ENCODE results near the gene HRC.

Gene HRC, protein sequence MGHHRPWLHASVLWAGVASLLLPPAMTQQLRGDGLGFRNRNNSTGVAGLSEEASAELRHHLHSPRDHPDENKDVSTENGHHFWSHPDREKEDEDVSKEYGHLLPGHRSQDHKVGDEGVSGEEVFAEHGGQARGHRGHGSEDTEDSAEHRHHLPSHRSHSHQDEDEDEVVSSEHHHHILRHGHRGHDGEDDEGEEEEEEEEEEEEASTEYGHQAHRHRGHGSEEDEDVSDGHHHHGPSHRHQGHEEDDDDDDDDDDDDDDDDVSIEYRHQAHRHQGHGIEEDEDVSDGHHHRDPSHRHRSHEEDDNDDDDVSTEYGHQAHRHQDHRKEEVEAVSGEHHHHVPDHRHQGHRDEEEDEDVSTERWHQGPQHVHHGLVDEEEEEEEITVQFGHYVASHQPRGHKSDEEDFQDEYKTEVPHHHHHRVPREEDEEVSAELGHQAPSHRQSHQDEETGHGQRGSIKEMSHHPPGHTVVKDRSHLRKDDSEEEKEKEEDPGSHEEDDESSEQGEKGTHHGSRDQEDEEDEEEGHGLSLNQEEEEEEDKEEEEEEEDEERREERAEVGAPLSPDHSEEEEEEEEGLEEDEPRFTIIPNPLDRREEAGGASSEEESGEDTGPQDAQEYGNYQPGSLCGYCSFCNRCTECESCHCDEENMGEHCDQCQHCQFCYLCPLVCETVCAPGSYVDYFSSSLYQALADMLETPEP

DNA sequence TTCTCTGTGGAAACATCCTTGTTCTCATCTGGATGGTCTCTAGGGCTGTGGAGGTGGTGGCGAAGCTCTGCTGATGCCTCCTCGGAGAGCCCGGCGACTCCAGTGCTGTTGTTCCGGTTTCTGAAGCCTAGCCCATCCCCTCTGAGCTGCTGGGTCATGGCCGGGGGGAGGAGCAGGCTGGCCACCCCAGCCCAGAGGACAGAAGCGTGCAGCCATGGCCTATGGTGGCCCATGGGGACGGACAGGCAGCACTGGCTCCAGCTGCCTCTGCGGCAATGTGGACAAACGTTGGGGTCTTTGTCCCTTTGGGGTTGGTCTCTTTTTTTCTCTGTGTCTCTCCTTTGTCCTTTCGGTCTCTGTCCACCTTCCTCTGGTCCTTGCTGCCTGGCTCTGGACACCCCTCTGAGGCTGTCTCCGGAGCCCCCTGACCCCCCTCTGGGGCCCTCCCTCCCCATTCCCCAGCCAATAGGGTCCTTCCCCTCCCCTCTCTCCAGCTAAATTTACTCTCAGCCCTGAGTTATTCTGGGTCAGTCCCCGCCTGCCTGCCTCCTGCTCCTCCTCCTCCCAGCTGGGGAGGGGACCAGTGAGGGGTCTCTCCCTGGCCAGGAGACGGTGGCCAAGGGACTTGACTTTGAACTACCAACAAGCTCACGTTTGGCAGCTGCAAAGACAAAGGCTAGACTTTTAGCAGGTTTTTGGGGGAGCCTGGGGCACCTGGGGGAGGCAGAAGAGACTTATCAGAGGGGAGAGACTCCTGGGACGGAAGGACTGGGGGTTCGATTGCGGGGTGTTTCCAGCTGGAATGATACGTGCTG lies at the start of gene HRC:
TSS of gene HRC (minus strand) at position 392 of the 815 bp plus-strand sequence. CDS start at position 233, 159 bp downstream.
- Histone ChIP-seq H2AFZ (ENCODE audit: low read depth, low read length) (no peak within 1 kb of the TSS), H3K4me1 (ENCODE audit: low read length) (peaks cover 12% of the 10 kb centered on the region), H3K27ac (ENCODE audit: low read length) (no peak within 1 kb of the TSS), H3K36me3 (replicated peaks; ENCODE audit: low read depth, low read length) (no peaks in the 10 kb centered on the region), H3K79me2 (ENCODE audit: low read length) (no peaks in the 10 kb centered on the region), H3K27me3 (ENCODE audit: low read depth, low read length) (peaks cover 7% of the 10 kb centered on the region; the same call in 1 of the 2 replicates), H3K4me2 (ENCODE audit: low read length) (no peak within 1 kb of the TSS), H3K9ac (ENCODE audit: low read length) (no peak within 1 kb of the TSS), H4K20me1 (ENCODE audit: insufficient read depth, low read length) (no peaks in the 10 kb centered on the region), H3K4me3 (ENCODE audit: low read length) (no peak within 1 kb of the TSS), H3K9me3 (ENCODE audit: insufficient read depth, low read length) (no peaks in the 10 kb centered on the region)
- no peak for TF ChIP-seq EZH2phosphoT487 (IDR thresholded peaks at IDR 0.05; ENCODE audit: low read depth)
- TF ChIP-seq, protein P1, sequence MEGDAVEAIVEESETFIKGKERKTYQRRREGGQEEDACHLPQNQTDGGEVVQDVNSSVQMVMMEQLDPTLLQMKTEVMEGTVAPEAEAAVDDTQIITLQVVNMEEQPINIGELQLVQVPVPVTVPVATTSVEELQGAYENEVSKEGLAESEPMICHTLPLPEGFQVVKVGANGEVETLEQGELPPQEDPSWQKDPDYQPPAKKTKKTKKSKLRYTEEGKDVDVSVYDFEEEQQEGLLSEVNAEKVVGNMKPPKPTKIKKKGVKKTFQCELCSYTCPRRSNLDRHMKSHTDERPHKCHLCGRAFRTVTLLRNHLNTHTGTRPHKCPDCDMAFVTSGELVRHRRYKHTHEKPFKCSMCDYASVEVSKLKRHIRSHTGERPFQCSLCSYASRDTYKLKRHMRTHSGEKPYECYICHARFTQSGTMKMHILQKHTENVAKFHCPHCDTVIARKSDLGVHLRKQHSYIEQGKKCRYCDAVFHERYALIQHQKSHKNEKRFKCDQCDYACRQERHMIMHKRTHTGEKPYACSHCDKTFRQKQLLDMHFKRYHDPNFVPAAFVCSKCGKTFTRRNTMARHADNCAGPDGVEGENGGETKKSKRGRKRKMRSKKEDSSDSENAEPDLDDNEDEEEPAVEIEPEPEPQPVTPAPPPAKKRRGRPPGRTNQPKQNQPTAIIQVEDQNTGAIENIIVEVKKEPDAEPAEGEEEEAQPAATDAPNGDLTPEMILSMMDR (IDR thresholded peaks at IDR 0.05; ENCODE audit: low read depth, low read length): no peak

DNA sequence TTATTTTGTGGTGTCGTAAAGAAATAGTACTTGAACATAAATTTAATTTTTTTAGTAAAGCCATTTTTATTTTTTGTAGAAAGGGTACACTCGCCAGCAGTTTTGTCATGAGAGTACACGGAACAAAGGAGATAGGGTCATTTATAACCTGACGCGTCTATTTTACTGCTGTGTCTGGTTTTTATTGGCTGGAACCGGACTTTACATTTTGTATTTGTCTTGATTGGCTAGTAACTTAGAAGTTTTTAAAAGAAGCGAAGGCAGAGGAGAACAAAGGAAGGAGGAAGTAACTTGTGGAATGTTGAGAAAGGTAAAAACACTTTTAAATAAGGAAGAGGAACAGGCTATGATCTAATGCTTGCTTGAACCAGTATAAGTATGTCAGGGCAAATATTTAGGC lies 45.8 kb upstream of the HRC start:
- Histone ChIP-seq H3K9ac (ENCODE audit: low read length) (peak overlapping the region; percentile 77), H4K20me1 (ENCODE audit: insufficient read depth, low read length) (no peaks in the 10 kb centered on the region), H3K36me3 (replicated peaks; ENCODE audit: low read depth, low read length) (peaks cover 5% of the 10 kb centered on the region), H3K4me3 (ENCODE audit: low read length) (peak overlapping the region; percentile 86), H3K27ac (ENCODE audit: low read length) (peak overlapping the region; percentile 34; the same call in 1 of the 2 replicates), H3K9me3 (ENCODE audit: insufficient read depth, low read length) (no peaks in the 10 kb centered on the region), H2AFZ (ENCODE audit: low read depth, low read length) (no peak overlapping the region), H3K4me1 (ENCODE audit: low read length) (peaks cover 22% of the 10 kb centered on the region), H3K27me3 (ENCODE audit: low read depth, low read length) (peaks cover 7% of the 10 kb centered on the region; the same call in 1 of the 2 replicates), H3K4me2 (ENCODE audit: low read length) (peak overlapping the region; percentile 56), H3K79me2 (ENCODE audit: low read length) (peaks cover 9% of the 10 kb centered on the region)
- TF ChIP-seq, protein P1 (IDR thresholded peaks at IDR 0.05; ENCODE audit: low read depth, low read length): no peak
- no peak for TF ChIP-seq EZH2phosphoT487 (IDR thresholded peaks at IDR 0.05; ENCODE audit: low read depth)

DNA sequence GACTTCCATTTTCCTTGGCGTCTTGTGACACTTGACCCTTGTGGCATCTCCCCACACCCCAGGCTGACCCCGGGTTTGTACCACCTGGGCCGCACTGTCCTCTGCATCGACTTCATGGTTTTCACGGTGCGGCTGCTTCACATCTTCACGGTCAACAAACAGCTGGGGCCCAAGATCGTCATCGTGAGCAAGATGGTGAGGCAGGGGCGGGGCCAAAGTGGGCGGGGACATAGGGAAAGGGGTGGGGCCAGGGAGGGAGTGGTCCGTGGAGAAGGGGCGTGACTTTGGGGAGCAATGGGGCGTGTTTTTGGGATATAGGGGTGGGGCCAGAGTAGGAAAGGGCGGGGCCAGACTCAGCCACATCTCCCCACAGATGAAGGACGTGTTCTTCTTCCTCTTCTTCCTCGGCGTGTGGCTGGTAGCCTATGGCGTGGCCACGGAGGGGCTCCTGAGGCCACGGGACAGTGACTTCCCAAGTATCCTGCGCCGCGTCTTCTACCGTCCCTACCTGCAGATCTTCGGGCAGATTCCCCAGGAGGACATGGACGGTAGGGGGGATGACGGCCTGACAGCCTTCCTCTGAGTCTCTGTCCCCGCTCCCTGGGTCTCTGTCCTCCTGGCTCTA lies 45.2 kb upstream of the HRC start:
- Histone ChIP-seq H2AFZ (ENCODE audit: low read depth, low read length) (peak overlapping the region; percentile 85; the same call in 1 of the 2 replicates), H3K4me1 (ENCODE audit: low read length) (peaks cover 21% of the 10 kb centered on the region), H3K36me3 (replicated peaks; ENCODE audit: low read depth, low read length) (peaks cover 5% of the 10 kb centered on the region), H3K4me2 (ENCODE audit: low read length) (peak overlapping the region; percentile 93), H3K9me3 (ENCODE audit: insufficient read depth, low read length) (no peaks in the 10 kb centered on the region), H4K20me1 (ENCODE audit: insufficient read depth, low read length) (no peaks in the 10 kb centered on the region), H3K9ac (ENCODE audit: low read length) (peak overlapping the region; percentile 78), H3K27ac (ENCODE audit: low read length) (peak overlapping the region; percentile 72), H3K79me2 (ENCODE audit: low read length) (peaks cover 9% of the 10 kb centered on the region), H3K4me3 (ENCODE audit: low read length) (peak overlapping the region; percentile 86), H3K27me3 (ENCODE audit: low read depth, low read length) (peaks cover 7% of the 10 kb centered on the region; the same call in 1 of the 2 replicates)
- TF ChIP-seq EZH2phosphoT487 (IDR thresholded peaks at IDR 0.05; ENCODE audit: low read depth): no peak
- TF ChIP-seq, protein P1 (IDR thresholded peaks at IDR 0.05; ENCODE audit: low read depth, low read length): no peak

Measured in OCI-LY3 (cell line).